UCSD-AML1 (cell line): Measurements from ENCODE around the gene DBET.
"Not testable (repeated sequence)": the region's sequence is repeated elsewhere in the genome, so short reads cannot be mapped to it uniquely, and the experiment has no call there.

Experiments used
- DNase-seq: peaks from one replicate; lab custom pipeline; 2025; ENCODE audit not compliant: unreplicated experiment; lab: John Stamatoyannopoulos, UW

The DBET gene

DNA sequence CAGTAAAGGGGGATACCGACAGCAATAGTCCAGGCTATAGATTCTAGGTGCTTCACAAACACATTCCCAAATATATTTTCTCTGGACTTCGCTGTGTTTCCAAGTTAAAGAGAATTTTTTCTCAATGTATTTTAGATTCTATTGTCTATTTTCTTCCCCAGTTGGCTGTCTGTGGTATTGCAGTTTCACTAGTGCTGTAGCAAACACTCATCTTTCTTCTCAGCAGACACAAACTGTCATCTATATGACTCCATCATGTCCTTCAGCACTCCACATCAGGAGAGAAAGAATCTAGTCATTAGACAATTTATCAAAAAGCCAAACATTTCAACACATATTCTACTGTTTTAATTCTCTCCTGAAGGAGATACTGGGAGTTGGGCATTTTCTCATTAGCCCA, at the start of gene DBET:
Gene DBET, plus strand, starts transcription at position 161 of the 400 bp plus-strand sequence.
- not testable (repeated sequence) for DNase-seq

DNA sequence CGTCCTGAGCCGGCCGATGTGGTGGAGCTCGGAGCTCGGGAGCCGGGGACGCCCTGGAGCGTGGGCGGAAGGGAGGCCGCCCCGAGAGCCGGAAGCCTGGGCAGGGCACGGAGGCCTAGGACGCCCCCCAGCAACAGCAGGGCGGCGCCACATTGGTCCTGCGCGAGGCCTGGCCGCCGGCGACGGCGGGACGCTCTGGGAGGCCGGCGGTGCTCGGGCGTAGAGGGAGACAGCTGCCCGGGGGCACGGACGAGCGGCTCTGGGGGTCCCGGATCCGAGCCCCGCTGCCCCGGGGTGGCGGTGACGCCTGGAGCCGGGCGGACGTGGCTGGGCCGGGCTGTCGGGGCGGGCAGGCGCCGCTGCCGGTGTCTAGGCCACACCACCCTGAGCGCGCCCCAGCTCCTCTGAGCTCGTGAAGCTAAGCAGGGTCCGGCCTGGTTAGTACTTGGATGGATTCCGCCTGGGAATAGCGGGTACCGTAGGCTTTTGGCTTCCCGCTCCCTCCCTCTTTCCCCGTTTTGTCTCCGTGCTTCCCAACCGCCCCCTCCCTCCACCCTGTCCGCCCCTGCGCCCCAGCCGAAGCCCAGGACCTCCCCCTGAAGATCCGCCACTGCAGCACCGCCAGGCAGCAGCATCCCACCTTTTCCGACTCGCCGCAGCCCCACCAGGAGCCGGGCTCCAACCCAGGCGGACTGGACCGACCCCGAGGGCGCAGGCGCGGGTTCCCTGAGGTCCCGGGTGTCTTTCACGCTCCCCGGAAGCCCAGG, 49.3 kb upstream of the DBET start:
- DNase-seq, result no peak

DNA sequence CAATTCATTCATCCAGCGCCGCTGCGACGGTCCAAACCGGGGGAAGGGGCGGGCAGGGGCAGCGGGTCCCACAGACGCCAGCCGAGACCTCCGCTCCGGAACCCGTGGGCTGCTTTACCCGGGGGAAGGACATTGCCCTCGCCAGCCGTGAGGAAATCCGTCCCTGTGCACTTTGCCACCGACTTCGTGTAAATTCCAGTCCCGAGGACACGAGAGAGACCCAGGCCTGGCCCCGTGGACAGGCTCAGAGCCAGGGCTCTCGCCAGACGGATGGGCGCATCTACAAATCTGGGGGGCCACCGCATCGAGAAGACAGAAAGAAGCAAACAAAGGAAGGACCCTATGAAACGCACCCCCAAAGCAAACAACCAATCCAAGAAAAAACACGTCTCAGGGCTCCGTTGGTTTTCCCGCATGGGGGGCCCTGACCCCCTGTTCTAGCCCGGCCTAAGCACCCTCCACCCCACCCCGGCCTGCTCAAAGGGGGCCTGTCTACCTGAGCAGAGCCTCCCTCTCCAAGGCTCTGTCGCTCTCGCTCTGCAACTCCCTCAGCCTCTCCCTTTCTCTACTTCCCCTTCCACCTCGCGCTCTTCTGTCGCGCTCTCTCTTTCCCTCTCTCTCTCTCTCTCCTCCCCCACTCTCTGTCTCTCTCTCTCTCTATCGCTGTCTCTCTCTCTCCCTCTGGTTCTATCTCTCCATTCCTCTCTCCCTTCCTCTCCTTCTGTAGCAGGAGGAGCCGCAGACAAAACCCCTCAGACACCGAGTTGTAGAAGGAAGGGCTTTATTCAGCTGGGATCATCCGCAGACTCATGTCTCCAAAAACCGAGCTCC, 48.5 kb upstream of the DBET start:
- no peak for DNase-seq

DNA sequence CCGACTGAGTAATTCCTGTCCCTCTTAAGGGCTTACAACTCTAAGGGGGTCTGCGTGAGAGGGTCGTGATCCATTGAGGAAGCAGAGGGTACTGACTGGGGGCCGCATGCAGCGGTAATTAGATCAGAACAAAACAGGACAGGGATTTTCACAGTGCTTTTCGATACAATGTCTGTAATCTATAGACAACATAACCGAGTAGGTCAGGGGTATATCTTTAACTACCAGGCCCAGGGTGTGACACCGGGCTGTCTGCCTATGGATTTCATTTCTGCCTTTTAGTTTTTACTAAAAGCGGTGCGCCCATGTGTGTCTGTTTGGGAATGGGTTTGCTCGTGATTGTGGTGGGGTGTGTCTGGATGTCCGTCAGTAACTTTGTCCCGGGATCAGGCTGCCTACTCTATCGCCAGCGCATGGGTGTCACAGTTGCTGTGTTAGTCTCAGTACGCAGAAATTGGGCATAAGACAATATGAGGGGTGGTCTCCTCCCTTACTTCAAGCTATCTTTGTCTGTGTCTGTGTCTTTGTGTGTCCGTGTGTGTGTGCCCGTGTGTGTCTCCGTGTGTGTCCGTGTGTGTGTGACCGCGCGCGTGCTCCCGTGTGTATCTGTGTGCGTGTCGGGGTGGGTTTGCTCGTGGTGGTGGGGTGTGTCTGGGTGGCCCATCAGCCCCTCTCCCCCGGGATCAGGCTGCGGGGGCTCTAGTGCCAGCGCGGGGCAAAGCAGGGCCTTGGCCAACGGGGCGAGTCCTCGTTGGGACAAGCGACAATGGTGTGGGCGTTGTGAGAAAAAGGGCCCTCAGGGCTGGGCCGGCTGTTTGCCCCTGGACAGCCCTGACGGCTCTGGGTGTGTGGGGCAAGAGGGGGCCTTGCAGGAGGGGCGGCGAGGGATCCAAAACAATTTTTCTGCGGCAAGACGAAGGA, 47.7 kb upstream of the DBET start:
- DNase-seq, result no peak

DNA sequence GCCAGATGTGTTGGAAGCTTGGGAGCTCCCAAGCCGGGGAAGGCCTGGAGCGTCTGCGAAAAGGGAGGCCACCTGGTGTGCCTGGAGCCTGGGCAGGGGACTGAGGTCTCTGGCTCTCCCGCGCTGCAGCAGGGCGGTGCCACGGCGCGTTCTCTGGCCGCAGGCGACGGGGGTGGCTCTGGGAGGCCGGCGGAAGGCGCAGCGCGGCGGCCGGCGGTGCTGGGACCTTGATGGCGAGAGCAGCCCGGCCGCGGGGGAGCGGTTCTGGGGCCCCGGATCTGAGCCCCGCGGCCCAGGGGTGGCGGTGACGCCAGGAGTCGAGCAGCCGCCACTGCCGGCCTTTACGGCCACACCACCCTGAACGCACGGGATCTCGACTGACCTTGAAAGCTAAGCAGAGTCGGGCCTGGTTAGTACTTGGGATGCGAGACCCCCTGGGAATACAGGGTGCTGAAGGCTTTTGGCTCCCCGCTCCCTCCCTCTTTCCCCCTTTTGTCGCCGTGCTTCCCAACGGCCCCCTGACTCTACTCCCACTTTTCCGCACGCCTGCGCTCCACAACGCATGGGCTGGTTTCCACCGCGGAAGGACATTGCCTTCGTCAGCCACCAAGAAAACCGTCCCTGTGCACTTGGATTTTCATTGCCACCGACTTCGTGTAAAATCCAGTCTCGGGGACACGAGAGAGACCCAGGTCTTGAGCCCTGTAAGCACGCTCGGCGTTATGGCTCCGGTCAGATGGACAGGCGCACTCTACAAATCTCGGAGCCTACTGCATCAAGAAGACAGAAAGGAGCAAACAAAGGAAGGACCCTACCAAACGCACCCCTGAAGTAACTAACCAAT, 46.7 kb upstream of the DBET start:
- no peak for DNase-seq

GRCh38 chr4:190018201-190018920, 45.9 kb upstream of the DBET start:
- DNase-seq, result no peak

DNA sequence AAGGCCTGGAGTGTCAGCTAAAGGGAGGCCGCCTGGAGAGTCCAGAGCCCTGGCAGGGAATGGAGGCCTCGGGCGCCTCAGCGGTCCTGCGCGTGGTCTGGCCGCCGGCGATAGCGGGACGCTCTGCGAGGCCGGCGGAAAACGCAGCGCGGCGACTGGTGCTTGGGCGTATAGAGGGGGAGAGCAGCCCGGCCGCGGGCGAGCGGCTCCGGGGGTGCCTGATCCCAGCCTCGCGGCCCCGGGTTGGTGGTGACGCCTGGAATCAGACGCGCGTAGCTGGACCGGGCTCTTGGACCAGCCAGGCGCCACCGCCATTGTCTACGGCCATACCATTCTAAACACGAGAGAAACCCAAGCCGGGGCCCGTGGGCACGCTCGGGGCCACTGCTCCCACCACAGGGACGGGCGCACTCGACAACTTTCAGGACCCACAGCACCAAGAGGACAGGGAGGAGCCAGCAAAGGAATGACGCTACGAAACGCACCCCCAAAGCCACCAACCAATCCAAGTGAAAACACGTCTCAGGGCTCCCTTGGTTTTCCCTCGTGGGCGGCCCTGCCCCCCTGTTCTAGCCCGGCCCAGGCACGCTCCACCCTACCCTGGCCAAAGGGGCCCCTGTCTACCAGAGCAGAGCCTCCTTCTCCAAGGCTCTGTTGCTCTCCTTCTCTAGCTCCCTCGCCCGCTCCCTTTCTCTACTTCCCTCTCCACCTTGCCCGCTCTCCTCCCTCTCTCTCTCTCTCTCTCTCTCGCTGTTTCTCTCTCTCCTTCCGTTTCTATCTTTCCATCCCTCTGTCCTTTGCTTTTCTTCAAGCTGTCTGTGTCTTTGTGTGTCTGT, 45.1 kb upstream of the DBET start:
- DNase-seq, result no peak

DNA sequence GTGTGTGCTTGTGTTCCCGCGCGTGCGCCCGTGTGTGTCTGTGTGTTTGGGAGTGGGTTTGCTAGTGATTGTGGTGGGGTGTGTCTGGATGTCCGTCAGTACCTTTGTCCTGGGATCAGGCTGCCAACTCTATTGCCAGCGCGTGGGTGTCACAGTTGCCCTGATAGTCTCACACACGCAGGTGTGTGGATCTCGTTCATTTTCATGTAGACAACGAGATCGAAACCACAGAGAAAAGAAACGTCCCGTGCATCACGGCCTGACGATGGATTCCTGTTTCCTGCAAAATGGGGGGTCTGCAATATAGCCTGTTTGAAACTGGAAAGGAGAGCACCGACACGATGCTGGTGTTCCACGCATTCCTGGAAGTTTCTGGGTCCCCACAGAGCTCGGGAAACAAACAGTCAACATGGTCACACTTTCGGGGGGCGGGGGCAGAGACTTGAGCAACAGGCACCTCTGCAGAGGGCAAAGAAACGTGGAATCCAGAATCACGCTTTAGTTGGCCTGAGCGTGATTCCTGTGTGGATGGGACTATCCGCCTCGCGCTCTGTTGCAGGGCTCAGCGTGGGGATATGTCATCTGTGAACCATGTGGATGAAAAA, 44.3 kb upstream of the DBET start:
- DNase-seq, result not testable (repeated sequence)

DNA sequence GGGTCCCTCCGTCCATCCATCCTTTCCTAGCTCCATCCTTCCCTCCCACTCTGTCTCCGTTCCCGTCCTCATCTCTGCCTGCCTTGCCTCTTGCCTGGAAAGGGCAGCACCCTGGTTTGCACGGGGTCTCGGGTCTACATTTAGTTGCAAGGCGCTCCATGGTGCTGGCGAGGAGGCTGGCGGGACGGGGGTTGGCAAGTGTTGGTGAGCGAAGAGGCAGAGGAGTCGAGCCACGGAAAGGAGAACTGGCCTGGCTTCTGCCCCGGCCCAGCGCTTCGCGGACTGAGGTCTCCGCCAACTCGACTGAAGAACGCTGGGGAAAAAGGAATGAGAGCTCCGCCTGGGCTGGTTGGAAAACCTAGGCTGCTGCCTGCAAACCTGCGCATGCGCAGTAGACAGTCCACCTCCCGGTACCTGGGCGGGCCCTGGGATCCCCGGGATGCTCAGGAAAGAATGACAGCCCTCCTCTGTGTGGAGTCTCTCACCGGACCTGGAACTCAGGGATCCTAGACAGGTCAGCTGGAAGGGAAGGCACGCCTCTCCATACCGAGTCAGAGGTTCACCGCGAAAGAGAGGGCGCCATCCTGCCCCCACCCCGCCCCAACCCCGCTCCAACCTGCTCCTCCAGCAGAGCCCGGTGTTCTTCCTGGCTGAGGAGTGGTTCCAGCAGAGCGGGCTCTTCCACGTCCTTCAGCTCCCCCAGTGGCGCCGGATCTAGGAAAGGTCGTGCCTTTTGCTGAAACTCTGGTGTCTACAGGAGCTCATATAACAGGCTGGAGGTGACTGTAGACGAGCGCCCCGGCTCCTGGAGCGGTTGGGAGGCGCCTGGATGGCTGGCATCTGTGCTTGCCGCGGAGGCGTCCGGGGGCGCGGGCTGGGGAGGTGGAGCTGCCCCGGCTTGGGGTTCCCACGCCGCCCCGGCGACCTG, 43.2 kb upstream of the DBET start:
- DNase-seq, result no peak

GRCh38 chr4:190021973-190022372, 42.3 kb upstream of the DBET start:
- not testable (repeated sequence) for DNase-seq

- not testable (repeated sequence) for DNase-seq
Measured at GRCh38 chr4:190022614-190023281, 41.6 kb upstream of the DBET start.

GRCh38 chr4:190027156-190027555, 37.1 kb upstream of the DBET start, which contains the start of gene FRG2:
Gene FRG2, minus strand, starts transcription at chr4:190027256. Its CDS starts 52 bp downstream, at chr4:190027204.
- not testable (repeated sequence) for DNase-seq

DNA sequence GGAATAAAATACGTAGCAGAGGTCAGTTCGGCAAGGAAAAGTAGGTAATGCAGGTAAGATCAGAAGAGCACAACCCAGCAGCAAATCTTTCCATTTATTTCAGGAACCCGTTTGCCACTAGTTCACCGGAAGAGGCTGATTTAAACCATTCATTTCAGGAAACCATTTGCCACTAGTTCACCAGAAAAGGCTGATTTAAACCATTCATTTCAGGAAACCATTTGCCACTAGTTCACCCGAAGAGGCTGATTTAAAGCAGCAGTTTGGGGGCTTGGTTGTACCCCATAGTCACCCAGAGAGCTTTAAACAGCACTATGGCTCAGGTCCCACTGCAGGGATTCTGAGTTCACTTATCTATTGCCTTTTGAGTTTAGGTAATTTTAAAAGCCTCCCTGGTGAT, 33.0 kb upstream of the DBET start:
- not testable (repeated sequence) for DNase-seq

DNA sequence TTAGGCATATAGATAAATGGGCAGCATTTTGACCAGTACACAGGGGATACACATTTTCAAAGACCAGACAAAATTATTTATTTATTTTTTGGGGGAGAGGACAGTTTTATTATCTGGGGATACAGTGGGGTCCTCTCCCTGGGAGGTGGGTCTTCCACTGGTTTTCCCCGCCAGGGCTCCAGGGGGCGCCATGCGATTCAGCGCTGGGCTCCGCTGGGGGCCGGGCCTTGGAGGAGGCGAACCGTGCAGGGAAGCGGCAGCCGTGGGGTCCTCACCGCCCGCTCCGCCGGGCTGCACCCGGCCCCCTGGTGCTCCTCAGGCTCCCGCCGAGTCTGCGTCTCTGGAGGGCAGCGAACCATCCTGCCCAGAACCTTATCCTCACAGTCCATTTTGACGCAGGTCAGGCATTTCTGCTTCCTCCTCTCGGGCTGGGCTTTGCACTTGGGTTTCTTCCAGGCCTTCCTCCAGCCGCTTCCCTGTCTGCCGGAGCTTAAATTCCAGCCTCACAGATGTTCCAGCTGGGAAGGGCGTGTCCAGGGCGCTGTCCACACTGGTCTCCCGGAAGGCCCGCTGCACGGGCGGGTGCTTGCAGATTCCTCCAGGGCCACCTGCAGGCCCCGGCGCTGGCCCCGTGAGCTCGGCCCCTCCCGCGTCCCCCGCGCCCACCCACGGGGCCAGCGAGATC, 26.5 kb upstream of the DBET start:
- not testable (repeated sequence) for DNase-seq

GRCh38 chr4:190040873-190041272, 23.4 kb upstream of the DBET start:
- not testable (repeated sequence) for DNase-seq

DNA sequence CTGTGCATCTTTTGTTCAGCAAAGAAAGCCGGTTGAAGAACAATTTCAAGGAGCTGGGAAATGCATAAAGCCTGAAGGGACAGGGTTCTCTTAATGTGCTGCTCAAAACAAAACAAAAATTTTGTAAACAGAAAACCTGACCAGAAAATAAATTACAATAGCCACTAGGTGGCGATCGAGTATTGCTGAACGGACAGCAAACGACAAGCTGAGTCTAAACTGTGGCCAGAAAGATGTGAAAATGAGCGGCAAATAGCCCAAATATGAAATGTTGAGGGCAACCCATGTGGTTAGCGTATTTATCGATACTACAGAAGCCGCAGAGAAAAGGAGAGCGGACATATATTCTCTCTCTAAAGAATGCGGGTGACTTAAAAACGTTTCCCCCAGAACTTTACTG, 16.7 kb upstream of the DBET start:
- DNase-seq, result not testable (repeated sequence)
